Ascending aorta (tissue), 2 donors: ENCODE results near the gene HAUS5. TPM values are rescaled to one million over a fixed set of nuclear protein-coding genes. Genes with fewer than 3 reads are reported as not detected.

ENCODE experiments used
- DNase-seq, 2 donors: peaks; one replicate each; pipeline ENCODE4 v3.0.0-alpha.2; 2019; ENCODE audit warnings: low spot score in 2 of 2
- H3K27ac ChIP-seq, 2 donors: fragments of 200-600 bp; sonication (generic); one replicate each; pipeline ENCODE4 v1.5.1; 2016 to 2017; ENCODE audit warnings: mild to moderate bottlenecking in 1 of 2
- H3K27me3 ChIP-seq: fragments of 200-600 bp; sonication (generic); one replicate; pipeline ENCODE4 v1.5.1; 2017
- H3K36me3 ChIP-seq, 2 donors: fragments of 200-600 bp; sonication (generic); one replicate each; pipeline ENCODE4 v1.5.1; 2016
- H3K4me1 ChIP-seq, 2 donors: fragments of 200-600 bp; sonication (generic); one replicate each; pipeline ENCODE4 v1.5.1; 2016 to 2017; ENCODE audit warnings: mild to moderate bottlenecking in 1 of 2
- H3K4me3 ChIP-seq, 2 donors: fragments of 200-600 bp; sonication (generic); one replicate each; pipeline ENCODE4 v1.5.1; 2016 to 2017; ENCODE audit warnings: mild to moderate bottlenecking in 1 of 2
- H3K9me3 ChIP-seq, 2 donors: fragments of 200-600 bp; sonication (generic); one replicate each; pipeline ENCODE4 v1.5.1; 2016
- CTCF ChIP-seq, 3 experiments: fragments of 200-600 bp in 2 of 3; fragments of 450-650 bp in 1 of 3; sonication (generic) in 2 of 3; IDR thresholded peaks; one replicate each; pipeline ENCODE4 v1.5.1; 2016 to 2019; ENCODE audit warnings: antibody characterized with exemption in 3 of 3, mild to moderate bottlenecking in 1 of 3, moderate library complexity in 1 of 3
- intact Hi-C: fragments of 100-400 bp; cut with DNase I; formaldehyde crosslinking; loops from one replicate; pipeline ENCODE4 v1.15.1; 2023
- total RNA-seq: library from RNA; depleted of rRNA; stranded (reverse); fragments of >200 nt; gene quantifications from one replicate; pipeline ENCODE4 v1.1.0, GENCODE V29; 2016

HAUS5 gene
- total RNA-seq, 1 donor from 2014 or later = 1.9 TPM

DNA sequence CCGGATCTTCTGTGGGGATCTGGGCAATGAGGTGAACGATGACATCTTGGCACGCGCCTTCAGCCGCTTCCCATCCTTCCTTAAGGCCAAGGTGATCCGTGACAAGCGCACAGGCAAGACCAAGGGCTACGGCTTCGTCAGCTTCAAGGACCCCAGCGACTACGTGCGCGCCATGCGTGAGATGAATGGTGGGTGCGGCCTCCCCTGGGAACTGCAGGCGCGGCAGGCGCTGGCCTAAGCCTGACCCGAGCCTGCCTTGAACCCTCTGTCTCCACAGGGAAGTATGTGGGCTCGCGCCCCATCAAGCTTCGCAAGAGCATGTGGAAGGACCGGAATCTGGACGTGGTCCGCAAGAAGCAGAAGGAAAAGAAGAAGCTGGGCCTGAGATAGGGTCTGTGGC is 24.6 kb downstream of the HAUS5 start:
- no peak for TF ChIP-seq CTCF (IDR thresholded peaks at IDR 0.05)
- intact Hi-C loops = no loop called here
- Histone ChIP-seq H3K4me3 (no peak overlapping the region), H3K9me3 (no peaks in the 10 kb centered on the region), H3K4me1 (peaks cover 0 to 5% of the 10 kb centered on the region in 2 donors), H3K27ac (no peak overlapping the region), H3K36me3 (peaks cover 57 to 60% of the 10 kb centered on the region in 2 donors), H3K27me3 (no peaks in the 10 kb centered on the region)
- DNase-seq = no peak

DNA sequence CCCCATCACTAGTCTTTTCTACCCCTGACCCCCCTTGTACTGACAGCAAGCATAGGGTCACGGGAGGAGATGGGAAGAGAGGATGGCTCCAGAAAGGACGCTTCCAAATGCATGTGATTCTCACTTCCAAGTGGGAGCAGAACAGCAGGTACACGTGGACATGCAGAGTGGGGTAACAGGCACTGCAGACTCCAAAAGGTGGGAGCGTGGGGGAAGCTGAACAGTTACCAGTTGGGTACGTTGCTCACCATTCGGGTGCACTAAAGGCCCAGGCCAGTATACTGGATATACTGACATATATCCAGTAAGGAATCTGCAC is 26.7 kb downstream of the HAUS5 start:
- no peak for TF ChIP-seq CTCF (IDR thresholded peaks at IDR 0.05)
- intact Hi-C loops = no loop called here
- Histone ChIP-seq H3K4me1 (peaks cover 0 to 8% of the 10 kb centered on the region in 2 donors), H3K4me3 (no peak overlapping the region), H3K27me3 (no peaks in the 10 kb centered on the region), H3K36me3 (peaks cover 36 to 39% of the 10 kb centered on the region in 2 donors), H3K9me3 (no peaks in the 10 kb centered on the region), H3K27ac (no peak overlapping the region)
- no peak for DNase-seq

- H3K9me3 ChIP-seq = no peaks in the 10 kb centered on the region
- no peak for DNase-seq
- intact Hi-C loops = loop anchor here (5.0 to 10.0 kb wide), 7 partner anchors 93 to 965 kb away; partner anchors contain the start of genes ALKBH6, HSPB6, IGFLR1 and PROSER3
- no peak overlapping the region for H3K27ac ChIP-seq
- no peak for TF ChIP-seq CTCF (IDR thresholded peaks at IDR 0.05)
- no peak overlapping the region for H3K4me3 ChIP-seq
- no peaks in the 10 kb centered on the region for H3K27me3 ChIP-seq
- H3K4me1 ChIP-seq = peaks cover 0 to 8% of the 10 kb centered on the region in 2 donors
- peaks cover 30 to 33% of the 10 kb centered on the region in 2 donors for H3K36me3 ChIP-seq
Measured at GRCh38 chr19:35639863-35640262, 27.3 kb downstream of the HAUS5 start.

GRCh38 chr19:35641515-35642151 is 29.1 kb downstream of the HAUS5 start, which contains the start of gene ETV2:
ETV2 (plus strand) TSS chr19:35641745; CDS start chr19:35642461, 716 bp downstream.
- Histone ChIP-seq H3K27me3 (no peaks in the 10 kb centered on the region), H3K27ac (no peak within 1 kb of the TSS), H3K36me3 (peaks cover 14 to 17% of the 10 kb centered on the region in 2 donors), H3K9me3 (no peaks in the 10 kb centered on the region), H3K4me1 (peaks cover 0 to 14% of the 10 kb centered on the region in 2 donors), H3K4me3 (no peak within 1 kb of the TSS)
- no peak for DNase-seq
- no peak for TF ChIP-seq CTCF (IDR thresholded peaks at IDR 0.05)
- intact Hi-C loops = loop anchor here (5.0 to 10.0 kb wide), 7 partner anchors 94 to 967 kb away; partner anchors contain the start of genes ALKBH6, HSPB6, IGFLR1 and PROSER3

GRCh38 chr19:35642312-35642711 is 29.8 kb downstream of the HAUS5 start:
- no peak for TF ChIP-seq CTCF (IDR thresholded peaks at IDR 0.05)
- intact Hi-C loops = loop anchor here (5.0 to 10.0 kb wide), 7 partner anchors 95 to 968 kb away; partner anchors contain the start of genes ALKBH6, HSPB6, IGFLR1 and PROSER3
- no peak overlapping the region for H3K4me3 ChIP-seq
- H3K9me3 ChIP-seq = no peaks in the 10 kb centered on the region
- no peak overlapping the region for H3K27ac ChIP-seq
- H3K27me3 ChIP-seq = no peaks in the 10 kb centered on the region
- peaks cover 0 to 14% of the 10 kb centered on the region in 2 donors for H3K4me1 ChIP-seq
- no peak for DNase-seq
- peaks cover 7 to 10% of the 10 kb centered on the region in 2 donors for H3K36me3 ChIP-seq
